ENCODE results near the gene UBE2QL1.

Gene UBE2QL1

GRCh38 chr5:6454628-6455053 is 6.0 kb downstream of the UBE2QL1 start:
- DNase-seq (ENCODE audit: low read depth), result no peak

- DNase-seq (ENCODE audit: low read depth), result no peak
Observed at GRCh38 chr5:6455571-6456200, 7.0 kb downstream of the UBE2QL1 start.

- DNase-seq (ENCODE audit: low read depth), result no peak
Observed at GRCh38 chr5:6456766-6457370, 8.2 kb downstream of the UBE2QL1 start.

GRCh38 chr5:6457592-6457991 is 8.9 kb downstream of the UBE2QL1 start:
- DNase-seq (ENCODE audit: low read depth), result no peak

- DNase-seq (ENCODE audit: low read depth), result no peak
Observed at GRCh38 chr5:6458833-6459232, 10.2 kb downstream of the UBE2QL1 start.

GRCh38 chr5:6459896-6460295 is 11.2 kb downstream of the UBE2QL1 start:
- DNase-seq (ENCODE audit: low read depth), result no peak

GRCh38 chr5:6461006-6461405 is 12.3 kb downstream of the UBE2QL1 start:
- no peak for DNase-seq (ENCODE audit: low read depth)

- DNase-seq (ENCODE audit: low read depth), result no peak
Observed at GRCh38 chr5:6461793-6462650, 13.4 kb downstream of the UBE2QL1 start.

- no peak for DNase-seq (ENCODE audit: low read depth)
Observed at GRCh38 chr5:6462671-6463070, 14.0 kb downstream of the UBE2QL1 start.

GRCh38 chr5:6464441-6464840 is 15.8 kb downstream of the UBE2QL1 start:
- no peak for DNase-seq (ENCODE audit: low read depth)

GRCh38 chr5:6465831-6466790 is 17.5 kb downstream of the UBE2QL1 start:
- no peak for DNase-seq (ENCODE audit: low read depth)

- DNase-seq (ENCODE audit: low read depth), result no peak
Observed at GRCh38 chr5:6466975-6467567, 18.4 kb downstream of the UBE2QL1 start.

GRCh38 chr5:6467591-6467990 is 18.9 kb downstream of the UBE2QL1 start:
- no peak for DNase-seq (ENCODE audit: low read depth)

GRCh38 chr5:6468104-6468503 is 19.4 kb downstream of the UBE2QL1 start:
- DNase-seq (ENCODE audit: low read depth), result no peak

GRCh38 chr5:6468870-6469269 is 20.2 kb downstream of the UBE2QL1 start:
- no peak for DNase-seq (ENCODE audit: low read depth)

- DNase-seq (ENCODE audit: low read depth), result no peak
Observed at GRCh38 chr5:6469836-6470235, 21.2 kb downstream of the UBE2QL1 start.

- DNase-seq (ENCODE audit: low read depth), result no peak
Observed at GRCh38 chr5:6470672-6471071, 22.0 kb downstream of the UBE2QL1 start.

- DNase-seq (ENCODE audit: low read depth), result no peak
Observed at GRCh38 chr5:6471252-6471651, 22.6 kb downstream of the UBE2QL1 start.

- DNase-seq (ENCODE audit: low read depth), result no peak
Observed at GRCh38 chr5:6472792-6473191, 24.1 kb downstream of the UBE2QL1 start.

GRCh38 chr5:6473284-6473683 is 24.6 kb downstream of the UBE2QL1 start:
- DNase-seq (ENCODE audit: low read depth), result no peak

- no peak for DNase-seq (ENCODE audit: low read depth)
Observed at GRCh38 chr5:6475626-6476312, 27.1 kb downstream of the UBE2QL1 start.
